DOHH2 (cell line): ENCODE measurements around the gene ANO10.

Experiments
- H3F3A ChIP-seq: fragments of 200-600 bp; sonication (generic), shearing (Covaris generic); 2 replicates; pipeline ENCODE4 v1.6.0; 2016; ENCODE audit warnings: antibody characterized with exemption, mild to moderate bottlenecking; ENCODE audit not compliant: control insufficient read depth, insufficient read depth
- H3K27ac ChIP-seq: fragments of 200-600 bp; sonication (generic); 2 replicates; pipeline ENCODE4 v1.5.1; 2014; ENCODE audit warnings: low read depth, mild to moderate bottlenecking, low read length, moderate library complexity
- H3K27me3 ChIP-seq: fragments of 200-600 bp; sonication (generic); 2 replicates; pipeline ENCODE4 v1.6.1; 2014; ENCODE audit warnings: mild to moderate bottlenecking, low read length, mixed read lengths; ENCODE audit not compliant: control insufficient read depth
- H3K36me3 ChIP-seq: fragments of 200-600 bp; sonication (generic); 2 replicates; pipeline ENCODE4 v1.6.1; 2014; ENCODE audit warnings: mild to moderate bottlenecking, low read length, moderate library complexity, mixed read lengths; ENCODE audit not compliant: control insufficient read depth
- H3K4me1 ChIP-seq: fragments of 200-600 bp; sonication (generic); 2 replicates; pipeline ENCODE4 v1.6.1; 2014; ENCODE audit warnings: mild to moderate bottlenecking, low read length, mixed read lengths; ENCODE audit not compliant: control insufficient read depth
- H3K4me2 ChIP-seq: fragments of 200-600 bp; sonication (generic); 2 replicates; pipeline ENCODE4 v1.6.0; 2014; ENCODE audit warnings: mild to moderate bottlenecking, low read length, moderate library complexity
- H3K4me3 ChIP-seq: fragments of 200-600 bp; sonication (generic); 2 replicates; pipeline ENCODE4 v1.5.1; 2014; ENCODE audit warnings: mild to moderate bottlenecking, low read length, mixed read lengths
- H3K79me2 ChIP-seq: fragments of 200-600 bp; sonication (generic); 2 replicates; pipeline ENCODE4 v1.6.1; 2014; ENCODE audit warnings: mild to moderate bottlenecking, low read length, mixed read lengths; ENCODE audit not compliant: control insufficient read depth
- H3K9me2 ChIP-seq: fragments of 200-600 bp; sonication (generic); replicated peaks from 2 replicates; pipeline ENCODE4 v1.6.1; 2014; ENCODE audit warnings: mild to moderate bottlenecking, low read length, mixed read lengths; ENCODE audit not compliant: control insufficient read depth
- H3K9me3 ChIP-seq: fragments of 200-600 bp; sonication (generic); 2 replicates; pipeline ENCODE4 v1.6.1; 2014; ENCODE audit warnings: antibody characterized with exemption, low read length, mixed read lengths; ENCODE audit not compliant: control insufficient read depth, insufficient read depth
- H4K20me1 ChIP-seq: fragments of 200-600 bp; sonication (generic); 2 replicates; pipeline ENCODE4 v1.6.0; 2014; ENCODE audit warnings: low read depth, mild to moderate bottlenecking, antibody characterized with exemption, low read length, moderate library complexity; ENCODE audit not compliant: control insufficient read depth, insufficient read depth
- CTCF ChIP-seq: fragments of 200-600 bp; sonication (generic); IDR thresholded peaks from one replicate; pipeline ENCODE4 v1.5.1; 2014; ENCODE audit warnings: antibody characterized with exemption, mild to moderate bottlenecking, low read depth, low read length; ENCODE audit not compliant: poor library complexity, severe bottlenecking
- EZH2phosphoT487 ChIP-seq: fragments of 200-600 bp; sonication (generic); IDR thresholded peaks from 2 replicates; pipeline ENCODE4 v1.6.1; 2017; ENCODE audit warnings: borderline replicate concordance, mild to moderate bottlenecking, antibody characterized with exemption, low read length, moderate library complexity, mixed read lengths

The ANO10 gene

GRCh38 chr3:43353393-43353792 is 268.4 kb downstream of the ANO10 start:
- no peak overlapping the region for H3K4me3 ChIP-seq
- no peaks in the 10 kb centered on the region for H3K27me3 ChIP-seq
- TF ChIP-seq CTCF (no peak), EZH2phosphoT487 (no peak)
- no peaks in the 10 kb centered on the region for H3K79me2 ChIP-seq
- H3K27ac ChIP-seq: no peak overlapping the region
- H3F3A ChIP-seq: no peaks in the 10 kb centered on the region
- H3K4me2 ChIP-seq: no peak overlapping the region
- H3K9me2 ChIP-seq: no peaks in the 10 kb centered on the region
- H3K36me3 ChIP-seq: peaks cover 15% of the 10 kb centered on the region
- H3K9me3 ChIP-seq: peaks cover 7% of the 10 kb centered on the region; the same call in 1 of the 2 replicates
- no peaks in the 10 kb centered on the region for H4K20me1 ChIP-seq
- H3K4me1 ChIP-seq: no peaks in the 10 kb centered on the region

- Histone ChIP-seq H3K36me3 (peaks cover 31% of the 10 kb centered on the region), H3K9me2 (no peaks in the 10 kb centered on the region)
- TF ChIP-seq EZH2phosphoT487 (no peak), CTCF (no peak)
Measured at GRCh38 chr3:43349716-43350115, 272.1 kb downstream of the ANO10 start.

GRCh38 chr3:43348852-43349574 is 272.8 kb downstream of the ANO10 start:
- Histone ChIP-seq H3K27me3 (no peaks in the 10 kb centered on the region), H3K4me3 (no peak overlapping the region), H3K9me3 (peaks cover 5% of the 10 kb centered on the region; the same call in 1 of the 2 replicates), H3K27ac (no peak overlapping the region), H3K36me3 (peaks cover 32% of the 10 kb centered on the region), H3F3A (no peaks in the 10 kb centered on the region), H4K20me1 (no peaks in the 10 kb centered on the region), H3K9me2 (no peaks in the 10 kb centered on the region), H3K79me2 (no peaks in the 10 kb centered on the region), H3K4me1 (no peaks in the 10 kb centered on the region), H3K4me2 (no peak overlapping the region)
- TF ChIP-seq EZH2phosphoT487: no peak
- no peak for TF ChIP-seq CTCF

More at GRCh38 chr3:43349716-43350115, 272.1 kb downstream of the ANO10 start:
- H3K79me2 ChIP-seq: no peaks in the 10 kb centered on the region
- H4K20me1 ChIP-seq: no peaks in the 10 kb centered on the region
- H3F3A ChIP-seq: no peaks in the 10 kb centered on the region
- H3K27ac ChIP-seq: no peak overlapping the region
- no peak overlapping the region for H3K4me3 ChIP-seq
- H3K9me3 ChIP-seq: peaks cover 7% of the 10 kb centered on the region; the same call in 1 of the 2 replicates
- H3K4me1 ChIP-seq: no peaks in the 10 kb centered on the region
- no peak overlapping the region for H3K4me2 ChIP-seq
- no peaks in the 10 kb centered on the region for H3K27me3 ChIP-seq
